Epithelial cell of prostate (primary cell): ENCODE data around the gene C2CD4D.

Source experiments
- DNase-seq: peaks from one replicate; pipeline ENCODE4 v3.0.0-alpha.2; 2011; ENCODE audit warnings: low read depth, low spot score
- H3K27ac ChIP-seq: fragments of 450-650 bp; 2 replicates; pipeline ENCODE4 v1.5.1; 2017; ENCODE audit warnings: mild to moderate bottlenecking

C2CD4D gene

GRCh38 chr1:151816548-151817352 lies 22.9 kb downstream of the C2CD4D start:
- no peak overlapping the region for H3K27ac ChIP-seq

GRCh38 chr1:151815716-151816327 lies 23.8 kb downstream of the C2CD4D start:
- no peak for DNase-seq
- H3K27ac ChIP-seq, result no peak overlapping the region

More at GRCh38 chr1:151816548-151817352, 22.9 kb downstream of the C2CD4D start:
- no peak for DNase-seq

GRCh38 chr1:151814971-151815545 lies 24.6 kb downstream of the C2CD4D start:
- H3K27ac ChIP-seq, result no peak overlapping the region

GRCh38 chr1:151814426-151814825 lies 25.2 kb downstream of the C2CD4D start:
- H3K27ac ChIP-seq, result no peak overlapping the region
- DNase-seq, result no peak

More at GRCh38 chr1:151814971-151815545, 24.6 kb downstream of the C2CD4D start:
- no peak for DNase-seq

- H3K27ac ChIP-seq, result no peak overlapping the region
- no peak for DNase-seq
Measured at GRCh38 chr1:151813271-151813977, 26.2 kb downstream of the C2CD4D start.

DNA sequence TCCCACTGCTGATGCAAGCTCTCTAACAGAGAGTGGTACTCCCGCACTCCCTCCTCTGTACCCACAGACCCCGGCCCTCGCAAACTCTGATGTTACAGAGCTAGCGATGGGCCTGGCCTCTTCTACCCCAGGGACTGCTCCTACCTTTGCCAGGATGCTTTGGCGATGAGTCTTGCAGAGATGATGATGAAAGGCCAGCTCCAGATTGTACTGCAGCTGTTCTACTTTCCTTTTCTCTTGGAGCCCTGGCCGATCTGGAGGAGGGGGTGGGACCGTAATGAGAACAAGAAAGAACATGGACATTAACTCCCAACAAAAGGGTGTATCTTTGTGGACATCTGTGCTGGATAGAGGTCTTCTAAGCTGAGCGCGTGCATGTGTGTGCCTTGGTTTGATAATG lies 28.4 kb downstream of the C2CD4D start:
- H3K27ac ChIP-seq, result no peak overlapping the region
- DNase-seq, result no peak

GRCh38 chr1:151809985-151810556 lies 29.5 kb downstream of the C2CD4D start:
- DNase-seq, result no peak
- no peak overlapping the region for H3K27ac ChIP-seq

GRCh38 chr1:151809290-151809984 lies 30.2 kb downstream of the C2CD4D start:
- H3K27ac ChIP-seq, result no peak overlapping the region
- no peak for DNase-seq

DNA sequence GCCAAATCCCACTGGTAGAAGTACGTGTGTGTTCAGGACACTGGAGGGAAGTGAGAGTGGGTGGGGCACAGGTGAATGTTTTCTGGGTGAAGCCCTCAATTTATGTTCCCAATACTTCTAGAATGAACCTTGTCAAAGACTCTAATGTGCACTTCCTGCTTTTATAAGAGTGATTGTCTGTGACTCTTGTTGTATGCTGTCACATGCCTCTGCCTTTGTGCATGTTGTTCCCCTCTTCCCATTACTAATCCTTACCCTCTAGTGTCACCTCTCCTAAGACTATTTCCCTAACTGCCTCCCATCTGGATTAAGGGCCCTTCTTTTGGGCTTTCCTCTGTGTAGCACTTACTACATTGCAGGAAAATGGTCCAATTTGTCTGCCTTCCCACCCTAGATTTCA lies 31.9 kb downstream of the C2CD4D start:
- no peak for DNase-seq
- H3K27ac ChIP-seq, result no peak overlapping the region

- no peak overlapping the region for H3K27ac ChIP-seq
- DNase-seq, result no peak
Measured at GRCh38 chr1:151807131-151807530, 32.5 kb downstream of the C2CD4D start.

- H3K27ac ChIP-seq, result no peak overlapping the region
- DNase-seq, result no peak
Measured at GRCh38 chr1:151806170-151806569, 33.5 kb downstream of the C2CD4D start.

GRCh38 chr1:151805066-151805820 lies 34.4 kb downstream of the C2CD4D start, which contains the start of gene LINGO4:
LINGO4 (minus strand) TSS chr1:151805419; CDS start chr1:151802704, 2,715 bp downstream.
- H3K27ac ChIP-seq, result no peak within 1 kb of the TSS
- no peak for DNase-seq

DNA sequence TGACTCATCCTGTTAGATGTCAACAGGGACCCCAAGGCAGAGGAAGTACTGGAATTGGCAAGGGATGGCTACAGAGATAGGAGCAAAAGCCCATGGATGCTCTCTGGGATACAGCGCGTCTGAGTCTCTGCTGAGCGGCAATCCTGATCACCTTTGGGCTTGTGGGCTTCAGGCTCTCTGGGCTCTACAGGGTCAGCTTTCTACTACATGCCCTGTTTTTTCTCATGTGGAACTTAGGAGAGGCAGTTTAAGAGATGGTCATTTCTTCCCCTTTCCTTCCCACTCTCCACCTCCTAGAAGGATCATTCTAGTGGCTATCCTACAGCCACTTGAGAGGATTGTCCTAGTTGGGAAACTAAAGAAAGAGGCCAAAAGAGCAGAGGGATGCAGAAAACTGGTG lies 35.7 kb downstream of the C2CD4D start:
- no peak for DNase-seq
- no peak overlapping the region for H3K27ac ChIP-seq

GRCh38 chr1:151803164-151803563 lies 36.5 kb downstream of the C2CD4D start:
- no peak overlapping the region for H3K27ac ChIP-seq
- no peak for DNase-seq

DNA sequence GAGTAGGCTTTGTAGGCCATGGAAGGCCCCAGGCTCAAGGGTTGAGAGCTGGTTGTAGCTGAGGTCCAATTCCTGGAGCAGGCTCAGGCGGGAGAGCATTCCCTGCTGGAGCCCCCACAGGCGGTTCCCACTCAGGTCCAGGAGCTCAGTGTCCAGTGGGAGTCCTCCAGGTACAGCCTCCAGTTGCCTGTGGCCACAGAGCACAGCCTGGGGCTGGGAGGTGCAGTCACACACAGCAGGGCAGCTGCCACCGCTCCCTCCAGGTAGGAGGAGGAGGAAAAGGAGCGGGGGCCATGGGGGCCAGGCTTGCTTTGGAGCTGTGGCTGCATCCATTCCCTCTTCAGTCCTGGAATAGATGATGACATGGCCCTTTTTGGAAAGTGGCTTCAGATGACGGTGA lies 37.2 kb downstream of the C2CD4D start:
- no peak overlapping the region for H3K27ac ChIP-seq
- no peak for DNase-seq

- no peak overlapping the region for H3K27ac ChIP-seq
- DNase-seq, result no peak
Measured at GRCh38 chr1:151801846-151802245, 37.8 kb downstream of the C2CD4D start.

DNA sequence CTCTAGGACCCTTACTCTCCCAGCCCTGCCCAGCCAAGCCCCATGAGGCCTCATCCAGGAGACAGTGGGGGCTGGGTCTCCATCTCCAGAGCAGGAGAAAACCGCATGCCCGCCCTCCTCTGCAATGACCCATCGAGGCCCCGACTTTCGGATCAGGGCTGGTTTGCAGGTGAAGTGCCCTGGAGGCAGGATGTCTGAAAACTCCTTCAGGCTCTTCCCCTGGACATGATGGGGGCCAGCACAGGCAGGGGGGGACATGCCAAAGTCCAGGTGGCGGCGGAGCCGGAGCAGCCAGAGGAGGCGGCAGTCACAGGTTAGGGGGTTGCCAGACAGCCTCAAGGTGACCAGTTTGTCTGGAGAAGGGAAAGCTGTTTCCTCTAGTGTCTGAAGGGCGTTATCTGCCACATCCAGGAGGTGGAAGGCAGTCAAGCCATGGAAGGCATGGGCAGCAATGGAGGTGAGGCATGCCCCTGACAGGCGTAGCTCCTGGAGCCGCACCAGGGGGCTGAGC lies 38.3 kb downstream of the C2CD4D start:
- no peak overlapping the region for H3K27ac ChIP-seq
- DNase-seq, result no peak

DNA sequence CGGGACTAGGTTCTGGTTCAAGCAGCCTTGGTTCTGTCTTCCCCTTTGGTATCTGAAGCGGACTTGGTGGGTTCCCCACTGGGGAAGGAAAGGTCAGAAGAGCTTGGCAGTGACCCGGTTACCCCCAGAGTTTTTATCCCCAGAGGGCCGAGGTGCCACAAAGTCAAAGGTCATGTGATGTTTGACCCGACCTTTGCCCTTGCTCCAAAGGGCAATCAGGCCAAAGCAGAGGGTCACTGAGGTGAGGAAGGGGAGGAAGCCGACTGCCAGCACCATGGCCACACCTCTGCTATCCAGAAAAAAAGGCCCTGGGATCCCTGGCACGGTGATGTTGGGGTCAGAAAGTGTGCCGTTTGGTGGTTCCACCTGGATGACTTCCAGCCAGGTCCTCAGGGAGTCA lies 38.8 kb downstream of the C2CD4D start:
- DNase-seq, result no peak
- H3K27ac ChIP-seq, result no peak overlapping the region
